ENCODE measurements around the gene AK1. TPM values are rescaled to one million over a fixed set of nuclear protein-coding genes. Genes with fewer than 3 reads are reported as not detected.

AK1 gene
- total RNA-seq, 4 donors from 2014 or later, result 24.7 to 110 (median 62.4) TPM

GRCh38 chr9:127817881-127818434 is 59.5 kb downstream of the AK1 start:
- Histone ChIP-seq H3K27ac (no peak overlapping the region), H3K4me1 (no peaks in the 10 kb centered on the region), H3K36me3 (peaks cover 0 to 13% (median 4%) of the 10 kb centered on the region in 4 donors), H3K4me3 (no peak overlapping the region), H3K27me3 (no peaks in the 10 kb centered on the region), H3K9me3 (no peaks in the 10 kb centered on the region)
- WGBS, 2 donors (ENCODE audit: low coverage in 1 of 2), result 83% methylated on average over 17 of the region's 17 CpGs; no CpG with 5 or more reads in 1 of the 2 donors
- in situ Hi-C loops (cut with MboI; ENCODE audit: low pct_ligation_motif_present in 1 of 4, low pct_unique_long_range_greater_than_20kb in 1 of 4, low sequenced_read_pairs in 3 of 4) (no loop called here), intact Hi-C loops (cut with DNase I; ENCODE audit: low total_unique reads) (no loop called here)
- TF ChIP-seq EP300 (IDR thresholded peaks at IDR 0.05; ENCODE audit: low read depth) (no peak), POLR2A (IDR thresholded peaks at IDR 0.05) (no peak), CTCF (IDR thresholded peaks at IDR 0.05) (no peak), POLR2AphosphoS5 (IDR thresholded peaks at IDR 0.05) (no peak)
- DNase-seq, result no peak

GRCh38 chr9:127816728-127817127 is 60.7 kb downstream of the AK1 start:
- Histone ChIP-seq H3K27me3 (no peaks in the 10 kb centered on the region), H3K27ac (no peak overlapping the region), H3K36me3 (peaks cover 0 to 15% (median 4%) of the 10 kb centered on the region in 4 donors), H3K9me3 (no peaks in the 10 kb centered on the region), H3K4me1 (no peaks in the 10 kb centered on the region), H3K4me3 (no peak overlapping the region)
- no peak for DNase-seq
- TF ChIP-seq EP300 (IDR thresholded peaks at IDR 0.05; ENCODE audit: low read depth) (no peak), CTCF (IDR thresholded peaks at IDR 0.05) (no peak), POLR2A (IDR thresholded peaks at IDR 0.05) (no peak), POLR2AphosphoS5 (IDR thresholded peaks at IDR 0.05) (no peak)
- 92% methylated on average over 8 of the region's 8 CpGs; no CpG with 5 or more reads in 1 of the 2 donors for WGBS, 2 donors (ENCODE audit: low coverage in 1 of 2)
- in situ Hi-C loops (cut with MboI; ENCODE audit: low pct_ligation_motif_present in 1 of 4, low pct_unique_long_range_greater_than_20kb in 1 of 4, low sequenced_read_pairs in 3 of 4) (no loop called here), intact Hi-C loops (cut with DNase I; ENCODE audit: low total_unique reads) (no loop called here)

Small RNA genes lying within 50 kb of the gene (small RNA-seq; reads per million reads assigned to genes)
- 0 to 0.28 (median 0.09) reads per million in 4 donors for gene MIR4672
- 0 reads per million in 4 donors for gene RF00019
- gene RNA5SP296, result 0 reads per million in 4 donors

Other genes with a start within 250 kb of the AK1 start
- not detected for gene CFAP157, start 170.7 kb downstream of the AK1 start, total RNA-seq
- 1 to 10 TPM; 2.4 to 9.7 (median 6.2) TPM for gene PTRH1, start 162.0 kb downstream of the AK1 start, total RNA-seq
- not detected for gene TTC16, start 161.6 kb downstream of the AK1 start, total RNA-seq
- 100 to 1,000 TPM in 1 of 4 donors, 10 to 100 TPM in 3; 31.4 to 126 (median 48.1) TPM for gene TOR2A, start 142.4 kb downstream of the AK1 start, total RNA-seq
- 10 to 100 TPM in 1 of 4 donors, 1 to 10 TPM in 3; 2.6 to 10.1 (median 3.9) TPM for gene SH2D3C, start 99.0 kb downstream of the AK1 start, total RNA-seq
- gene CDK9, start 91.6 kb downstream of the AK1 start, total RNA-seq, result 10 to 100 TPM; 32.6 to 78.9 (median 49.3) TPM
- 100 to 1,000 TPM in 1 of 4 donors, 10 to 100 TPM in 3; 31.4 to 144 (median 74.8) TPM for gene FPGS, start 74.8 kb downstream of the AK1 start, total RNA-seq
- 10 to 100 TPM; 10.6 to 23.9 (median 17.0) TPM for gene ENG, start 23.0 kb downstream of the AK1 start, total RNA-seq
- 10 to 100 TPM; 41.0 to 80.4 (median 75.7) TPM for gene ST6GALNAC6, start 21.9 kb upstream of the AK1 start, total RNA-seq
- gene ST6GALNAC4, start 39.4 kb upstream of the AK1 start, total RNA-seq, result 10 to 100 TPM; 16.7 to 66.1 (median 47.3) TPM
- 1 to 10 TPM in 1 of 4 donors, not detected in 3; 4.6 TPM for gene PIP5KL1, start 53.1 kb upstream of the AK1 start, total RNA-seq
- 100 to 1,000 TPM in 1 of 4 donors, 10 to 100 TPM in 3; 20.6 to 249 (median 26.3) TPM for gene DPM2, start 60.2 kb upstream of the AK1 start, total RNA-seq
- gene EEIG1, start 103.3 kb upstream of the AK1 start, total RNA-seq, result 100 to 1,000 TPM in 2 of 4 donors, 10 to 100 TPM in 2; 77.0 to 230 (median 96.7) TPM
- 10 to 100 TPM in 3 of 4 donors, under 1 TPM in 1; 0.60 to 23.2 (median 14.0) TPM for gene NAIF1, start 189.6 kb upstream of the AK1 start, total RNA-seq
- gene SLC25A25, start 190.6 kb upstream of the AK1 start, total RNA-seq, result 10 to 100 TPM; 25.5 to 35.5 (median 32.5) TPM